Measurements from ENCODE around the gene PRKCA. TPM values are rescaled to one million over a fixed set of nuclear protein-coding genes. Genes with fewer than 3 reads are reported as not detected.
"Not testable (repeated sequence)": the region's sequence is repeated elsewhere in the genome, so short reads cannot be mapped to it uniquely, and the experiment has no call there.

The PRKCA gene
- total RNA-seq, 1 donor from 2014 or later, result 5.6 TPM

- no peaks in the 10 kb centered on the region for H3K27me3 ChIP-seq (ENCODE audit: low read depth)
- H3K4me3 ChIP-seq, result no peak overlapping the region
- DNase-seq, result no peak
- no peak overlapping the region for H3K27ac ChIP-seq (replicated peaks)
- H3K9me3 ChIP-seq (replicated peaks), result no peaks in the 10 kb centered on the region
- intact Hi-C loops (cut with micrococcal nuclease), result no loop called here
- H3K4me1 ChIP-seq, result peaks cover 46% of the 10 kb centered on the region
- no peak for TF ChIP-seq CTCF (IDR thresholded peaks at IDR 0.05; ENCODE audit: borderline replicate concordance)
- no peaks in the 10 kb centered on the region for H3K36me3 ChIP-seq
These were observed 42.1 kb downstream of the PRKCA start for GRCh38 chr17:66344473-66344872.

GRCh38 chr17:66345264-66345663, 42.9 kb downstream of the PRKCA start:
- no peaks in the 10 kb centered on the region for H3K27me3 ChIP-seq (ENCODE audit: low read depth)
- no peaks in the 10 kb centered on the region for H3K36me3 ChIP-seq
- no peak overlapping the region for H3K27ac ChIP-seq (replicated peaks)
- TF ChIP-seq CTCF (IDR thresholded peaks at IDR 0.05; ENCODE audit: borderline replicate concordance), result no peak
- no peak for DNase-seq
- intact Hi-C loops (cut with micrococcal nuclease), result no loop called here
- no peaks in the 10 kb centered on the region for H3K9me3 ChIP-seq (replicated peaks)
- no peak overlapping the region for H3K4me3 ChIP-seq
- H3K4me1 ChIP-seq, result peaks cover 43% of the 10 kb centered on the region

GRCh38 chr17:66345949-66346638, 43.7 kb downstream of the PRKCA start:
- H3K9me3 ChIP-seq (replicated peaks); intact Hi-C loops (cut with micrococcal nuclease): not testable (repeated sequence)
- peaks cover 36% of the 10 kb centered on the region for H3K4me1 ChIP-seq

GRCh38 chr17:66347661-66348514, 45.5 kb downstream of the PRKCA start:
- H3K9me3 ChIP-seq (replicated peaks), result no peaks in the 10 kb centered on the region
- no peak for DNase-seq
- no peak for TF ChIP-seq CTCF (IDR thresholded peaks at IDR 0.05; ENCODE audit: borderline replicate concordance)
- no peak overlapping the region for H3K27ac ChIP-seq (replicated peaks)
- H3K27me3 ChIP-seq (ENCODE audit: low read depth), result no peaks in the 10 kb centered on the region
- no peaks in the 10 kb centered on the region for H3K36me3 ChIP-seq
- H3K4me3 ChIP-seq, result no peak overlapping the region
- intact Hi-C loops (cut with micrococcal nuclease), result no loop called here
- H3K4me1 ChIP-seq, result peaks cover 36% of the 10 kb centered on the region

More at GRCh38 chr17:66345949-66346638, 43.7 kb downstream of the PRKCA start:
- not testable (repeated sequence) for H3K27me3 ChIP-seq (ENCODE audit: low read depth); H3K36me3 ChIP-seq; H3K4me3 ChIP-seq; DNase-seq; H3K27ac ChIP-seq (replicated peaks)

GRCh38 chr17:66348584-66349165, 46.3 kb downstream of the PRKCA start:
- TF ChIP-seq CTCF (IDR thresholded peaks at IDR 0.05; ENCODE audit: borderline replicate concordance), result no peak
- Histone ChIP-seq H3K9me3 (replicated peaks) (no peaks in the 10 kb centered on the region), H3K27ac (replicated peaks) (no peak overlapping the region), H3K27me3 (ENCODE audit: low read depth) (no peaks in the 10 kb centered on the region), H3K4me1 (peaks cover 36% of the 10 kb centered on the region), H3K4me3 (no peak overlapping the region), H3K36me3 (no peaks in the 10 kb centered on the region)
- no peak for DNase-seq
- intact Hi-C loops (cut with micrococcal nuclease), result no loop called here
